Amniotic stem cell (primary cell): ENCODE results near the gene NR2C1.
"Not testable (repeated sequence)": the region's sequence is repeated elsewhere in the genome, so short reads cannot be mapped to it uniquely, and the experiment has no call there.

Source experiments
- DNase-seq: peaks from one replicate; lab custom pipeline; 2025; lab: John Stamatoyannopoulos, UW

Gene NR2C1

DNA sequence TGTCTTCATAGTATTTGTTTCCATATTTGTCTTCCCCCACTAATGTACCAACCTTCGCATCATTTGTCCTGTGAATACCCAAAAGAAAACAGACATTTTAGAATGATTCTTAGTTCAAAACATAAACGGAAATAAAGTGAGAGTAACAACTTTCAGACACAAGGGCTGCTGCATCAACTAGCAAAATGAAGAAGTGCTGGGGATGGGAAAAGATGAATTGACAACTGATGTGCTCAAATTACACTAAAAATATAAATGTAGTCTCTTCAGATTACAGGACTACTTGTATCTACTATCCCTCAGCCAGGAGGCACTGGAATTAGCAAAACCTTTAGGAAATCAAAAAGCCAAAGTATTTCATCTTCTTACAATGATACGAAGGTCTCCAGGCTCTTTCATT is 70.7 kb downstream of the NR2C1 start:
- DNase-seq, result no peak

DNA sequence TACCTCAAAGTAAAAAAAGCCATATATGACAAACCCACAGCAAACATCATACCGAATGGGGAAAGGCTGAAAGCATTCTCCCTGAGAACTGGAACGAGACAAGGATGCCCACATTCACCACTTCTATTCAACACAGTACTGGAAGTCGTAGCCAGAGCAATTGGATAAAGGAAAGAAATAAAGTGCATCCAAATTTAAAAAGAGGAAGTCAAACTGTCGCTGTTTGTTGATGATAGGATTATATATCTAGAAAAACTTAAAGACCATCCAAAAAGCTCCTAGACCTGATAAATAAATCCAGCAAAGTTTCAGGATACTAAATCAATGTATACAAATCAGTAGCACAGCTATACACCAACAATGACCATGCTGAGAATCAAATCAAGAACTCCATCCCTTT is 75.1 kb downstream of the NR2C1 start:
- no peak for DNase-seq

DNA sequence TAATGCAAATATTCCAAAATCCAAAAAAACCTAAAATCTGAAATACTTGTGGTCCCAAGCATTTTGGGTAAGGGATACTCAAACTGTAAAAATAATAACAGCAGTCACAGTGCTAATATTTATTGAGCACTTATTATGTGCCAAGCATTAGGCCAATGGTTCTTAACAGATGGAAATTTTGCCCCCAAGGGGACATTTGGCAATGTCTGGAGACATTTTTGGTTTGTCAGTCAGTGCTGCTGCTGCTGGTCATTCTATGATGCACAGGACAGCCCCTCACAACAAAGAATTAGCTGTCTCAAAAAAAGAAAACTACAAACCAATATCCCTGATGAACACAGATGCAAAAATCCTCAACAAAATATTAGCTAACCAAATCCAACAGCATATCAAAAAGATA is 75.7 kb downstream of the NR2C1 start:
- no peak for DNase-seq

DNA sequence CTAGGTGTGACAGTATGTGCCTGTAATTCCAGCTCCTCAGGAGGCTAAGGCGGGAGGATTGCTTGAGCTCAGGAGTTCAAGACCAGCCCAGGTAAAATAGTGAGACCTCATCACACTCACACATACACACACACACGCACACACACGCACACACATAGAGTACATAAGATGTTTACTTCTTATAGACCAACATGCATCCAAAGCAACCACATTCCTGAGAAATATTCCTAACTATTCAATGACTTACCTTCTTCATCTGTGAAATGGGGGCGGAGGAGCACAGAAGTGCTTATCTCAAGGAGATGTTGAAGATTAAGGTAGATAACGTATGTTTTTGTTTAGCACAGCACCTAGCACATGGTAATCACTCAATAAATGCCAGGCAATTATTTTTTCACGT is 76.4 kb downstream of the NR2C1 start:
- DNase-seq, result no peak

DNA sequence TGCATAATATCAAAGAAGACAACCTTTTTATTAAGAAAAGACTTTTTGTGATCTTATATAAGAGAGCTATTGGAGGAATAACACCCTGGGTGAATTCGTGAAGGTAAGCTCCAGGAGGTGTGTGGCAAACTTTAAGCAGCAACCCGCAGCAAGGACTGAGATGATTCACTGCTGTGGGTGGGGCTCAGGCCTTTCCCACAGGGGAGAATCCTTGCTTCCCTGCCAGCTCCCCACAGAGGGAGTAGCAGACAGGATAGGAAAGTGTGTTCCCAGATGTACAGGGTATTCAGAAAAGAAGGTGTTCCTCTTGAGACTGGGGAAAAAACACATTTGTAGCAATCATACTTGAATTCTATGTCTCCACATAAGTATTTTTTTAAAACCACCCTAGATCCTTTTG is 79.1 kb downstream of the NR2C1 start:
- no peak for DNase-seq

DNA sequence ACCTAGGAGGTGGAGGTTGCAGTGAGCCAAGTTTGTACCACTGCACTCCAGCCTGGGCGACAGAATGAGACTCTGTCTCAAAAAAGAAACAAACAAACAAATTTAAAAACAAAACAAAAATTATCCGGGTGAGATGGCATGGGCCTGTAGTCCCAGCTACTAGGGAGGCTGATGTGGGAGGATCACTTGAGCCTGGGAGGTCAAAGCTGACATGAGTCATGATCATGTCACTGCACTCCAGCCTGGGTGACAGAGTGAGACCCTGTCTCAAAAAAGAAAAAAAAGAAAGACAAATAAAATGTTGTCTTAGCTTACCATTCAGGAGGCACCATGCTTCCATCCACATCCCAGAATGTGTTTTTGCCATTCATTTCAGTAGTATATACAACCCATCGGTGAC is 79.6 kb downstream of the NR2C1 start:
- not testable (repeated sequence) for DNase-seq

DNA sequence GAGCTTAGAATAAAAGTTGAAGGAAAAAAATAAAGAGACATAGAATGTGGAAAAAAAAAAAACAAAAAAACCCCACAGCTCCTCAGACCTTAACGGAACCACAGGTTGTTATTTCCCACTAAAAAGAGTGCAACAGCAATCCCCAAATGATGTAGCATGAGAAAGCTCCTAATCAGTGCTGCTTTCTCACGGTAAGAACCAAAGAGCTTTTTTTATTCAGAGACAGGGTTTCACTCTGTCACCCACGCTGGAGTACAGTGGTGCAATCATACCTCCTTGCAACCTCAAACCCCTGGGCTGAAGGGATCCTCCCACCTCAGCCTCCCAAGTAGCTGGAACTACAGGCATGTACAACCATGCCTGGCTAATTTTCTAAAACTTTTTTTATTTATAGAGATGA is 83.2 kb downstream of the NR2C1 start:
- DNase-seq, result no peak

DNA sequence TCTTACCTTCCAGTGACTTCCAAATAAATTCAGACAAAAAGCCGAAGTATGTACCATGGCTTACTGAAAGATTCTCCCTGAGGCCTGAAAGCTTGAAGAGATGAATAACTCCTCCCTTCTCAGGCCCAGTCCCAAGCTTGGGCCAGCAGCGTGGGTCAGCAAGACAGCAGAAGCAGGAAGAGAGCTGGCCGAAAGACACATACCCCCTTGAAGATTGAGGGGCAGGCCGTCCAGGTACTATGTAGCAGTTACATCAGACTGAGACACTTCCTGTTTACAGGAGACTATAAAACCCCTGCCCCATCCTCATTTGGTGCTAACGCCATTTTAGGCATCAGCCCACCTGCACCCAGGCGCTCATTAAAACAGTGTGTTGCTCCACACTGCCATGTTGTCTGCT is 84.9 kb downstream of the NR2C1 start:
- no peak for DNase-seq

DNA sequence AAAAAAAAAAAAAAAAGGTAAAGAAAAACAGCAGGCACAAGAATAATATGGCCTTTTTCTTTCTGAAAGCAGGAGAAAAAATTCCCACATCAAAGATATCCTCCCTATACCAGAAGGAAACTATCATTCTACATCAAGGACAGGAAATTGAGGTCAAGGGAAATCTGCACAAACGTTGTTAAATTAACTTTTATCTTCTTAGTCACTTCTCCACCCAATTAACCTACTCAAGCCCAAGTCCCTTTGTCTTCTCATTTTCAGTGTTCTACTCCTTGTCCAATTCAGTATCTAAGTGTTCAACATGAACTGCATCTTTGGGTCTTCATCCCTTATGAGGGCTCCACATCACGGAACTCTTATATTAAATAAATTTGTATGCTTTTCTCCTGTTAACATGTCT is 85.6 kb downstream of the NR2C1 start:
- DNase-seq, result no peak

DNA sequence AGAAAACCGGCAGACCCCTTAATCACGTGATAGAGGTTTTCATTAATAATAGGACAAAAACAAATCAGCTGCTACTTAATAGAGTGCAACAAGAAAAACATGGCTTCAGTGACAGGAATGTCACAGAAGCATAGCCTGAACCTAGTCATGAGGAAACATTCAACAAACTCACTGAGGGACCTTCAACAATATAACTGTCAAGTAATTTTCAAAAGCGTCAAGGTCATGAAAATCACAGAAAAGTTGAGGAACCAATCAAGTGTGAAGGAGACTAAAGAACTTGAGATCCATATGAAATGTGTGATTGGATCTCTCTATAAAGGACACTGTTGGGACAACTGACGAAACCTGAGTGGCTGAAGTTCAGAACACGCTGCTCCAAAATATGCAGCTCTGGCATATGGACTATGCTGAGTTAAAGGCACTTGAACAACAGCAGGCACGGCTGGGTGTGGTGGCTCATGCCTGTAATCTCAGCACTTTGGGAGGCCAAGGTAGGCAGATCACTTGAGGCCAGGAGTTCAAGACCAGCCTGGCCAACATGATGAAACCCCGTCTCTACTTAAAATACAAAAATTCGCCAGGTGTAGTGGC is 86.2 kb downstream of the NR2C1 start:
- DNase-seq, result no peak

DNA sequence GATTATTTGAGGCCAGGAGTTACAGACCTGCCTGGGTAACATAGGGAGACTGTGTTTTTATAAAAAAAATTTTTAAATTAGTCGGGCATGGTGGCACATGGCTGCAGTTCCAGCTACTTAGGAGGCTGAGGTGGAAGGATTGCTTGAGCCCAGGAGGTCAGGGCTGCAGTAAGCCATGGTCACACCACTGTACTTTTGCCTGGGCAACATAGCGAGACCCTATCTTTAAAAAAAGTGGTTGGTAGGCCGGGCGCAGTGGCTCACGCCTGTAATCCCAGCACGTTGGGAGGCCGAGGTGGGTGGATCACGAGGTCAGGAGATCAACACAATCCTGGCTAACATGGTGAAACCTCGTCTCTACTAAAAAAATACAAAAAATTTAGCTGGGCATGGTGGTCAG is 88.3 kb downstream of the NR2C1 start:
- DNase-seq, result not testable (repeated sequence)

DNA sequence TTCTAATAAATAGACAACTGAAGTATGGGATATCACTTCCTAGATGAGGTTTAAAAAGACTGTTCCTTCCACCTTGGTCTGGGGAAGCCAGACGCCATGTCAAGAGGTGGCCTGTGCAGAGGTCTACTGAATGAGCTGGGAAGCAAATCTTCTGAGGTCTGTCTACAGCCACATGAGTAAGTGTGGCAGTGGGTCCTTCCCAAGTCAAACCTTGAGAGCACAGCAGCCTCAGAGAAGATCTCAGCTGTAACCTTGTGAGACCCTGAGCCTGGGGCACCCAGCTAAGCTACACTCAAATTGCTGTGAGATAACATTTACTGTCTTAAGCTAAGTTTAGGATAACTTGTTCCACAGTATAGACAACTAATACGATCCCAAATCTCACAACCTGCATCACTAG is 90.1 kb downstream of the NR2C1 start:
- DNase-seq, result no peak

DNA sequence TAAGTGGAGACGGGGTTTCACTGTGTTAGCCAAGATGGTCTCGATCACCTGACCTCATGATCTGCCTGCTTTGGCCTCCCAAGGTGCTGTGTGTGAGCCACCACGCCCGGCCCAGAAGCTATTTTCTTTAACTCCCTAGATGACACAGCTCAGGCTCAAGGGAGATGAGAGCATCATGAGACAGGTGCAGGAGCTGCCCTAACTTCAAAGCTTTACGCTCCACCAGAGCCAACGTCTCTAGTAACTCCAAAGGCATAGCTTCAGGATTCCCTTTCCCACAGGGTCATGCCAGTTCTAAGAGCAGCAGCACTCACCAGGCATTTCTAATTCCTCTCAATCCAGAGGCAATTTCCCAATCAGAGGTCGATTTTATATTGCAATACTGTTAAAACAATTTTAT is 91.0 kb downstream of the NR2C1 start:
- DNase-seq, result no peak

DNA sequence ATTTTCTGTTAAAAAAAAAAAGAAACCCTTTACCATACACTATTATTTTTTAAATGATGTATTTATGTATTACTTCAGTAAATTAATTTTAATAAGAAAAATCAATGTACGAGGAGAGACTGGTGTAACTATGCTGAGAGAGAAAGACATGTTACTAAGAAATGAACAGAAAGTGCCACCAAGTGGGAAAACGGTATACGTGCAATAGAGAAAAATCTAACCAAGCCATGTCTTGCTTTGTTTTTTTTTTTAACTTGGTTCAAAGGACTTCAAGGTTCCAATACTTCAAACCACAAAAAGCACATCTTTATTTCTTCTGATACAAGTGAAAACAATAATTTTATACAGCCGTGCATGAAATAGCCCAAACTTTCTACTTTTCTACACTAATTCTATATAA is 92.8 kb downstream of the NR2C1 start:
- no peak for DNase-seq

DNA sequence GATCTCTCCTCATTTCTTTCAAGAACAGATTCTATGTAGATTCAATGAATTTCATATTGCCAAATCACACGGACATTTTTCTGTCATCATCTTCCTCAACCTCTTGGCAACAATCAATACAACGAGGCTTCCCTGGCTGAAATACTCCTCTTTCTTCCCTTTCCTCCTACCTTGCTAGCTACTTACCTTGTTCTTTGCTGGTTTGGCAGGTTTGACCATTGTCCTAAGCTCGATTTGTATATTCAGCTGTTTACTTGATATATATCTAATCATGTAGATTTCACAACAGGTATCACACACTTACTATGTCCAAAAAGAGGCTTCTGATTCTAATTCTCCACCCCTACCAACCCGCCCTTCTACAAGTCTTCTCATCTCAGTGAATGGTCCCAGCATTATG is 93.5 kb downstream of the NR2C1 start:
- DNase-seq, result no peak

DNA sequence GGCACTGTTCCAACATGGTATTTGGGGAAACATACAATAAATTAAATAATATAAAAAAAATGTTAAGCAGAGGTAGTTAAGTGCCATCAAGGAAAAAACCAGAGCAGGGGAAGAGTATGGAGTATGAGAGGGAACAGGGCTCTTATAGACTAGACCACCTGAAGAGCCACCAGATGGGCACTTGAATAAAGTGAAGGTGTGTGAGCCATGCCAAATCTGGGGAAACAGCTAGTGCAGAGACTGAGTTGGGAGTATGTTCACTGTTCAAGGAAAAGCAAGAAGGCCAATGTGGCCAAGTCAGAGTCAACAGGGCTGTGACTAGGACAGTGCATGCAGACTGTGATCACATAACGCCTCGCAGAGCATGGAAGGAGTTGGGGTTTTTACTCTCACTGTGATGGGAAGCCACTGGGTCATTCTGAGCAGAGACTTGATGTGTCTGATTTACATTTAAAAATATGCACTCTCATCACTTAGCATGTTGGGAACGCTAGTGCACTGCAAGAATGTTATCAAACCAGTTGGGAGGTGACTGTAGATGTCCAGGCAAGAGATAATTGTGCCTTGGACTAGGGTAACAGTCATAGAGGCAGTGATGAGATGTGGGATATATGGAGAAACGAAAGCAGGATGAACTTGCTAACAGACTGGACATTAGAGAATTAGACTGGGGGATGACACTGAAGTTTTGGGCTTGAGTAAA is 95.5 kb downstream of the NR2C1 start:
- DNase-seq, result no peak

DNA sequence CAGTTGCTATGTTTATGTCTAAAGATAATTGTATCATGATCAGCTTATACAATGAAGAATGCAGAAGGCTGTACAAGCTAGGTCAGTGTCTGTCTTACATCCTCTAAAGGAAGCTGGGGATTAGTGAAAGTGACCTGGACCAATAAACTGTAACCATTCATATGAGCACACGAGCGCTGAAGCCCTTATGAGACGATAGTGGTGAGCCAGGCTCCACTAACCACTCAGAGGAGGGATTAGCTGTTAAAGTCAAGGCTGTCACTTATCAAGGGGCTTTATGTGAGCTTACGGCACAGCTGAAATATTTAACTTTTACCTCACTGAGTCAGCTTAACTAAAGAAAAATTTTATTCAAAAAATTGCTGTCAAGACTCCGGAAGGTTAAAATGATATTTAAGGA is 100.2 kb downstream of the NR2C1 start:
- peak; percentile 64 for DNase-seq

DNA sequence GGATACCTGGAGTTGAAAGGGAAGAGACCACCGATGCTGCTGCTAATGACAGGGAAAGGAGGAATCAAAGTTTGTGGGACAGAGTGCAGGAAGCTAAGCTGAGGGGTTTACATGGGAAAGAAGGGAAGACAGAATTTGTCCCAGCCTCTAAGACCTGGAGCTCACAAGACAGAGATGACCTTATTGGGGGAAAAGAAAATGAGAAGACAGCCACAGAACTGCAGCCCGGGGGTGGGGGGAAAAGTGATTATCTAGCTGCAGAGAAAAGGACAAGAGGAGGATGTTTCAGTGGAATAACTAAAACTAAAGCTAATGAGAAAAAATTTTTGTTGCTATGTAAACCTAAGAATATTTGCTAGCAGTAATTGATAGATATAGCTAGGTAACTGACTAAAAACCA is 100.6 kb downstream of the NR2C1 start:
- no peak for DNase-seq

DNA sequence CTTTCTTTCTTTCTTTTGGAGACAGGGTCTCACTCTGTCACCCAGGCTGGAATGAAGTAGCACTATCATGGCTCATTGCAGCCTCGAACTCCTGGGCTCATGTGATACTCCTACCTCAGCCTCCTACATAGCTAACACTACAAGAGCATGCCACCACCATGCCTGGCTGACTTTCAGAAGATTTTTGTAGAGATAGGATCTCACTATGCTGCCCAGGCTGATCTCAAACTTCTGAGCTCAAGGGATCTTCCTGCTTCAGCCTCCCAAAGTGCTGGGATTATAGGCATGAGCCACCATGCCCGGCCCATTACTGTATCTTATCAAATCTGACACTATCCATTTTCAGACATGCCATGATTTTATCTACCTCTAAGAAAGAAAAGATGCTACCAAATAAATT is 101.5 kb downstream of the NR2C1 start:
- no peak for DNase-seq

DNA sequence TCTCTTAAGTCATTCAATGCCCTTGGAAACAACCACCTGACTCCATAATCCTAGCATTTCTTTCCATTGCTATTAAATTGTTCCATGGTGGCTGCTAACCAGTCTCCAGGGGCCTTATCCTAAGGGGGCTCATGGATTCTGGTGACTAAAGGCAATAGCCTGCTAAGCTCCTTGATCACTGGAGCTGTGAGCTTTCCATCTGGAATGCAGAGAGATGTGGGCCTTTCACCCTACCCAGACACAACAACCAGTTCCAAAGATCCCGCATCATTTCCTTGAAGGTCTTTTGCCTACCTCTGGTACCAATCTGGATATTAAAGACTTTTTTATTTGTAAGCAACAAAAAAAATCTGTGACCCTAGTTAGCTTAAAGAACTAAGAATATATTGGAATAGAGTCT is 102.9 kb downstream of the NR2C1 start:
- DNase-seq, result no peak
